BE2C (cell line): ENCODE results near the gene EP400.

ENCODE experiments used
- DNase-seq: peaks from one replicate; pipeline ENCODE4 v3.0.0-alpha.2; 2020
- H3K27me3 ChIP-seq: fragments of 250-450 bp; sonication (Bioruptor Pico); 2 replicates; pipeline ENCODE4 v1.5.1; 2020; ENCODE audit warnings: mild to moderate bottlenecking
- H3K36me3 ChIP-seq: fragments of 250-450 bp; sonication (Bioruptor Pico); 2 replicates; pipeline ENCODE4 v1.5.1; 2020; ENCODE audit warnings: mild to moderate bottlenecking
- H3K4me1 ChIP-seq: fragments of 250-450 bp; sonication (Bioruptor Pico); 2 replicates; pipeline ENCODE4 v1.5.1; 2020
- H3K4me3 ChIP-seq: 2 replicates; pipeline ENCODE4 v1.5.1; 2011; ENCODE audit warnings: low read depth, low read length
- H3K9me3 ChIP-seq: fragments of 250-450 bp; sonication (Bioruptor Pico); 2 replicates; pipeline ENCODE4 v1.5.1; 2020
- CTCF ChIP-seq: IDR thresholded peaks from 2 replicates; pipeline ENCODE4 v1.5.1; 2012; ENCODE audit warnings: mild to moderate bottlenecking, low read depth, low read length

The EP400 gene

DNA sequence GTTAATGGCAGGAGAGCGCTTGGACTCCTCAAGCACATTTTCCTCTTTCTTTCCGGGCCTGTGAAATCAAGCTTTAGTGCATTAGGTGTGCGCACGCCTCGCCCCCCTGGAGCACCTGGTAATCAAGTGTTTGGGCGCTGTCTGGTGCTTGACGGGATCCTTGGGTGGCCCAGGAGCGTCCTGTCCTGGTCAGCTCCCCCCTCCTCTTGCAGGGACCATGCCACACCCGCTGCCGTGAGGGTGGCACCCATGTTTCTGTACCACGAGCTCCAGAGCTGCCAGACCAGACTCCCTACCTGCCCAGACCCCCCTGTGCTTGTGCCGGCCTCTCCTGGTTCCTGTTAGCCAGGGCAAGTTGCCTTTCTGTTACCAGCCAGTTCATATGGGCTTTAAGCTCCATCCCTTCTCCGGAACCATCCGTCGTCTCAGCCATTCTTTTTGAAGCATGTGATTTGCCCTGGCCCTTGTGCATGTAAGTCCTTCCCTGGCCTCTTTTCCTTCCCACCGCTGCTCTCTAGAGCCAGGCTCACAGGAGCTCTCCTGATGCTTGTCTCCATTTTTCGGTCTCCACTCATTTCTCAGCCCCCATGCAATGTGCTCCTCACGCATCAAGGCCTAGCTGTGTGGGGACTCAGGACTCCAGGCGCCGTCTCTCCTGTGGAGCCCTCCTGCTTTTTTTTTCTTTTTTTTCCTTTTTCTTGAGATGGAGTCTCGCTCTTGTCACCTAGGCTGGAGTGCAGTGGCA is 66.1 kb downstream of the EP400 start:
- TF ChIP-seq CTCF = no peak
- Histone ChIP-seq H3K4me3 (no peak overlapping the region), H3K36me3 (peaks cover 97% of the 10 kb centered on the region), H3K9me3 (no peaks in the 10 kb centered on the region), H3K4me1 (no peaks in the 10 kb centered on the region), H3K27me3 (no peaks in the 10 kb centered on the region)
- no peak for DNase-seq

DNA sequence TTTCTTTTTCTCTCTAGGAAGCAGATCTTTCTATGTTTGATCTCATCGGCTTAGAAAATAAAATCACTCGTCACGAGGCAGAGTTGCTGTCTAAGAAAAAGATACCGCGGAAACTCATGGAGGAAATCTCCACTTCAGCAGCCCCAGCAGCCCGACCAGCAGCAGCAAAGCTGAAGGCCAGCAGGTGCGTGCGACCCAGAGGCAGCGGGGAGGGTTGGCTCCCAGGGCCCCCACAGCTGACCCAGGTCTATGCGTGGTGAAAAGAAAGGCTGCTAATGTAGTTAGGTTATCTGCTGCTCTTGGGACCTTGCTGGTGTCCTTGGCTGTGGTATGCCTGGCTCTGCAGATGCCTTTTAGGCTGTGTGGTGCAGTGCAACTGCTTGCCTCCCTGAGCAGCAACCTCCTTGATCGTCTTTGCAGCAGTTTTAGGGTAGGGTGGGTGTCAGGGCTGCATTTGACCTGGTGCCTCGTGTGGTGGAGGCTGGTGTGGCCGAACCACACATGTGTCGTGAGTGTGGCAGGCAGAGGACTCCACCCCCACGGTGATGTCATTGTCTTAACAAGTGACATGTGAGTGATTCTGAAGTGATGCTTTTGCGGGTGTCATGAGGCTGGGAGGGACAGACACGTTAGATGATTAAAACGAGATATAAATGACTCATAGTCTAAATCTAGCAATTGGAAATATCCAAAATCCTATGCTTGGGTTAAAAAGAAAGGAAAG is 68.6 kb downstream of the EP400 start:
- Histone ChIP-seq H3K4me1 (no peaks in the 10 kb centered on the region), H3K4me3 (no peak overlapping the region), H3K36me3 (peaks cover 88% of the 10 kb centered on the region), H3K9me3 (no peaks in the 10 kb centered on the region), H3K27me3 (no peaks in the 10 kb centered on the region)
- DNase-seq = no peak
- no peak for TF ChIP-seq CTCF

DNA sequence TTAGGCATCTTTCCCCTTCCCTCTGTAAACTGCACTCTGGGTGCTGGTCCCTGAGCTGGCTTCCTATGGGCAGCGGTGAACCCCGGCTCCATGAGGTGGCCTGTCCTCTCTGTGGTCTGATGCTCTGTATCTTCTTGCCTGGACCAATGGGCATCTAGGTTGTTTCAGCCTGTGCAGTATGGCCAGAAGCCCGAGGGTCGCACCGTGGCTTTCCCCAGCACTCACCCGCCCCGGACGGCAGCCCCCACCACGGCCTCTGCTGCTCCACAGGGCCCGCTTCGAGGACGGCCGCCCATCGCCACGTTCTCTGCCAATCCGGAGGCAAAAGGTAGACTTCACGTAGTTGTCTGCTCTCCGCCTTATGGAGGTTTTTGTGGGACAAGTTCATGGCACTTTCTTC is 70.1 kb downstream of the EP400 start:
- H3K4me3 ChIP-seq = no peak overlapping the region
- no peak for TF ChIP-seq CTCF
- H3K9me3 ChIP-seq = no peaks in the 10 kb centered on the region
- DNase-seq = no peak
- no peaks in the 10 kb centered on the region for H3K27me3 ChIP-seq
- peaks cover 84% of the 10 kb centered on the region for H3K36me3 ChIP-seq
- no peaks in the 10 kb centered on the region for H3K4me1 ChIP-seq

DNA sequence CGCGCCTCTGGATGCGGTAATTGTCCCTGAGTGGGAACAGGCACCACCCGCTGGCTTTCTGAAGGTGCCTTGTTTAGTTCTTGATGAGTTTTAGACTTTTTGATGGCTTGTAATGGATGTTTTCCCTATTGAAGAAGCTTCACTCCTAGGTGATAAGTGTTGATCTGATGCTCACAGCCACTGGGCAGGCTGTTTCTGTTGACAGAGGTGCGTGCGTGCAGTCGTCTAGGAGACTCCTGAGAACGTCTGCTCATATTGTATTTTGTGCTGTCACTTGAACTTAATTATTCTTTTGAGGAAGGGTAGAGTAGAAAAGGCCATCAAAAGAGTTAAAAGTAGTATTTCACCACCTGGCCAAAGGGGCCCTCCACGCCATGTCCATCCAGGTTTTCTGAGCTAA is 70.5 kb downstream of the EP400 start:
- no peak for TF ChIP-seq CTCF
- Histone ChIP-seq H3K4me1 (no peaks in the 10 kb centered on the region), H3K4me3 (no peak overlapping the region), H3K9me3 (no peaks in the 10 kb centered on the region), H3K27me3 (no peaks in the 10 kb centered on the region), H3K36me3 (peaks cover 84% of the 10 kb centered on the region)
- no peak for DNase-seq

GRCh38 chr12:132021031-132021871 is 71.5 kb downstream of the EP400 start:
- peaks cover 85% of the 10 kb centered on the region for H3K36me3 ChIP-seq
- no peaks in the 10 kb centered on the region for H3K9me3 ChIP-seq
- H3K4me1 ChIP-seq = no peaks in the 10 kb centered on the region
- H3K27me3 ChIP-seq = no peaks in the 10 kb centered on the region
- H3K4me3 ChIP-seq = no peak overlapping the region
- no peak for DNase-seq
- TF ChIP-seq CTCF = no peak
